ENCODE data around the gene KRT85.
"Not testable (repeated sequence)": the region's sequence is repeated elsewhere in the genome, so short reads cannot be mapped to it uniquely, and the experiment has no call there.

Gene KRT85

GRCh38 chr12:52347551-52348510, 19.4 kb downstream of the KRT85 start:
- H4K20me1 ChIP-seq (ENCODE audit: insufficient read depth, low read length) = no peaks in the 10 kb centered on the region
- H3F3A ChIP-seq (ENCODE audit: insufficient read depth, low read length) = no peaks in the 10 kb centered on the region
- no peak for TF ChIP-seq EZH2 (IDR thresholded peaks at IDR 0.05; ENCODE audit: borderline replicate concordance, low read length)
- no peak for TF ChIP-seq CTCF (IDR thresholded peaks at IDR 0.05; ENCODE audit: low read length)

GRCh38 chr12:52347016-52347415, 20.3 kb downstream of the KRT85 start:
- Histone ChIP-seq H4K20me1 (ENCODE audit: insufficient read depth, low read length) (no peaks in the 10 kb centered on the region), H3K9me3 (ENCODE audit: low read length) (no peaks in the 10 kb centered on the region), H3K79me2 (ENCODE audit: insufficient read depth, low read length) (no peaks in the 10 kb centered on the region), H2AFZ (ENCODE audit: low read length) (no peak overlapping the region), H3K4me3 (ENCODE audit: low read depth, low read length, poor library complexity, severe bottlenecking) (no peak overlapping the region), H3K27ac (ENCODE audit: low read depth, low read length, poor library complexity, severe bottlenecking) (no peak overlapping the region), H3K36me3 (ENCODE audit: insufficient read depth, low read length) (no peaks in the 10 kb centered on the region), H3K9ac (ENCODE audit: low read length) (no peak overlapping the region), H3K4me2 (ENCODE audit: low read length) (no peak overlapping the region), H3F3A (ENCODE audit: insufficient read depth, low read length) (no peaks in the 10 kb centered on the region), H3K27me3 (ENCODE audit: insufficient read depth, low read length) (peaks cover 11% of the 10 kb centered on the region; the same call in 1 of the 2 replicates), H3K4me1 (ENCODE audit: insufficient read depth, low read length, severe bottlenecking) (no peaks in the 10 kb centered on the region), H3K9me2 (ENCODE audit: low read depth, low read length) (no peaks in the 10 kb centered on the region)
- TF ChIP-seq CTCF (IDR thresholded peaks at IDR 0.05; ENCODE audit: low read length) (no peak), EZH2 (IDR thresholded peaks at IDR 0.05; ENCODE audit: borderline replicate concordance, low read length) (no peak)

More at GRCh38 chr12:52347551-52348510, 19.4 kb downstream of the KRT85 start:
- no peaks in the 10 kb centered on the region for H3K9me2 ChIP-seq (ENCODE audit: low read depth, low read length)
- H3K27ac ChIP-seq (ENCODE audit: low read depth, low read length, poor library complexity, severe bottlenecking) = no peak overlapping the region
- H3K4me3 ChIP-seq (ENCODE audit: low read depth, low read length, poor library complexity, severe bottlenecking) = no peak overlapping the region
- no peaks in the 10 kb centered on the region for H3K79me2 ChIP-seq (ENCODE audit: insufficient read depth, low read length)
- H3K36me3 ChIP-seq (ENCODE audit: insufficient read depth, low read length) = no peaks in the 10 kb centered on the region
- no peaks in the 10 kb centered on the region for H3K4me1 ChIP-seq (ENCODE audit: insufficient read depth, low read length, severe bottlenecking)
- no peak overlapping the region for H3K9ac ChIP-seq (ENCODE audit: low read length)
- H3K9me3 ChIP-seq (ENCODE audit: low read length) = no peaks in the 10 kb centered on the region
- H2AFZ ChIP-seq (ENCODE audit: low read length) = no peak overlapping the region
- peaks cover 3% of the 10 kb centered on the region; the same call in 1 of the 2 replicates for H3K27me3 ChIP-seq (ENCODE audit: insufficient read depth, low read length)
- H3K4me2 ChIP-seq (ENCODE audit: low read length) = no peak overlapping the region

GRCh38 chr12:52346593-52346992, 20.7 kb downstream of the KRT85 start:
- Histone ChIP-seq H3K27ac (ENCODE audit: low read depth, low read length, poor library complexity, severe bottlenecking) (no peak overlapping the region), H3K4me1 (ENCODE audit: insufficient read depth, low read length, severe bottlenecking) (no peaks in the 10 kb centered on the region), H3K4me3 (ENCODE audit: low read depth, low read length, poor library complexity, severe bottlenecking) (no peak overlapping the region), H4K20me1 (ENCODE audit: insufficient read depth, low read length) (no peaks in the 10 kb centered on the region), H3F3A (ENCODE audit: insufficient read depth, low read length) (no peaks in the 10 kb centered on the region), H3K36me3 (ENCODE audit: insufficient read depth, low read length) (no peaks in the 10 kb centered on the region), H3K79me2 (ENCODE audit: insufficient read depth, low read length) (no peaks in the 10 kb centered on the region), H3K4me2 (ENCODE audit: low read length) (no peak overlapping the region), H2AFZ (ENCODE audit: low read length) (no peak overlapping the region), H3K9ac (ENCODE audit: low read length) (no peak overlapping the region), H3K9me2 (ENCODE audit: low read depth, low read length) (no peaks in the 10 kb centered on the region), H3K9me3 (ENCODE audit: low read length) (no peaks in the 10 kb centered on the region), H3K27me3 (ENCODE audit: insufficient read depth, low read length) (peaks cover 14% of the 10 kb centered on the region; the same call in 1 of the 2 replicates)
- TF ChIP-seq EZH2 (IDR thresholded peaks at IDR 0.05; ENCODE audit: borderline replicate concordance, low read length) (no peak), CTCF (IDR thresholded peaks at IDR 0.05; ENCODE audit: low read length) (no peak)

GRCh38 chr12:52345041-52345440, 22.2 kb downstream of the KRT85 start:
- not testable (repeated sequence) for H3K9me3 ChIP-seq (ENCODE audit: low read length); H3K9me2 ChIP-seq (ENCODE audit: low read depth, low read length); H3K4me2 ChIP-seq (ENCODE audit: low read length); H3K79me2 ChIP-seq (ENCODE audit: insufficient read depth, low read length); H4K20me1 ChIP-seq (ENCODE audit: insufficient read depth, low read length); H3K27ac ChIP-seq (ENCODE audit: low read depth, low read length, poor library complexity, severe bottlenecking); H3K4me1 ChIP-seq (ENCODE audit: insufficient read depth, low read length, severe bottlenecking); H2AFZ ChIP-seq (ENCODE audit: low read length); H3K4me3 ChIP-seq (ENCODE audit: low read depth, low read length, poor library complexity, severe bottlenecking); H3K36me3 ChIP-seq (ENCODE audit: insufficient read depth, low read length); H3F3A ChIP-seq (ENCODE audit: insufficient read depth, low read length); H3K9ac ChIP-seq (ENCODE audit: low read length)
- peaks cover 14% of the 10 kb centered on the region; the same call in 1 of the 2 replicates for H3K27me3 ChIP-seq (ENCODE audit: insufficient read depth, low read length)

Data from OCI-LY1 (cell line).